ENCODE results near the gene LEFTY2. TPM values are rescaled to one million over a fixed set of nuclear protein-coding genes. Genes with fewer than 3 reads are reported as not detected.

The LEFTY2 gene
- total and polyA plus RNA-seq, 9 of the 15 experiments (the other 6 are each of a cell fraction or from before 2014, with no cell fraction given): 0.04 to 0.14 TPM; not detected in 7

GRCh38 chr1:225928186-225929175, 12.5 kb downstream of the LEFTY2 start (continued):
- TF ChIP-seq POLR2B (IDR thresholded peaks at IDR 0.05; ENCODE audit: low read depth, partially characterized antibody): peak; percentile 86
- no peak for TF ChIP-seq HMGN3 (IDR thresholded peaks at IDR 0.05; ENCODE audit: borderline replicate concordance, extremely low read depth, insufficient read length, low read depth, low read length)
- peak; percentile 96 for TF ChIP-seq SOX6 (IDR thresholded peaks at IDR 0.05)
- TF ChIP-seq CREB1 (IDR thresholded peaks at IDR 0.05): peak; percentile 82
- TF ChIP-seq CREB1 (CRISPR knock-in tag; IDR thresholded peaks at IDR 0.05): no peak
- no peak for TF ChIP-seq ZNF121 (CRISPR knock-in tag; conservative IDR thresholded peaks at IDR 0.05)
- TF ChIP-seq TEAD4 (IDR thresholded peaks at IDR 0.05; ENCODE audit: low read length): peak; percentile 100
- TF ChIP-seq TEAD4 (CRISPR knock-in tag; IDR thresholded peaks at IDR 0.05; ENCODE audit: borderline replicate concordance): no peak
- TF ChIP-seq WHSC1 (IDR thresholded peaks at IDR 0.05; ENCODE audit: low read length): no peak
- TF ChIP-seq HOXB6 (CRISPR knock-in tag; IDR thresholded peaks at IDR 0.05; ENCODE audit: borderline replicate concordance): no peak
- peak; percentile 86; the same call in 1 of the 2 replicates for TF ChIP-seq SP1 (CRISPR knock-in tag; IDR thresholded peaks at IDR 0.05)
- TF ChIP-seq EGR1 (conservative IDR thresholded peaks at IDR 0.05): 0 out of 2 replicates have a peak, but pooled peaks have one; percentile 33
- TF ChIP-seq CBFA2T2 (conservative IDR thresholded peaks at IDR 0.05): peak; percentile 100
- peak; percentile 100 for TF ChIP-seq KLF16 (IDR thresholded peaks at IDR 0.05)
- TF ChIP-seq ZNF592 (IDR thresholded peaks at IDR 0.05): peak; percentile 99
- no peak for TF ChIP-seq BMI1 (IDR thresholded peaks at IDR 0.05; ENCODE audit: low read length)
- no peak for TF ChIP-seq MED1 (CRISPR knock-in tag; IDR thresholded peaks at IDR 0.05; ENCODE audit: borderline replicate concordance)
- peak; percentile 97 for TF ChIP-seq RNF2 (IDR thresholded peaks at IDR 0.05)
- no peak for TF ChIP-seq FOXJ3 (CRISPR knock-in tag; IDR thresholded peaks at IDR 0.05)
- TF ChIP-seq NFE2 (IDR thresholded peaks at IDR 0.05; ENCODE audit: low read depth): peak; percentile 90
- TF ChIP-seq OTX1 (CRISPR knock-in tag; IDR thresholded peaks at IDR 0.05): peak; percentile 99
- TF ChIP-seq FOXO4 (CRISPR knock-in tag; IDR thresholded peaks at IDR 0.05): 0 out of 2 replicates have a peak, but pooled peaks have one; percentile 64
